SK-N-DZ (cell line): ENCODE results near the gene HK1. TPM values are rescaled to one million over a fixed set of nuclear protein-coding genes. Genes with fewer than 3 reads are reported as not detected.
"Not testable (repeated sequence)": the region's sequence is repeated elsewhere in the genome, so short reads cannot be mapped to it uniquely, and the experiment has no call there.

ENCODE experiments used
- DNase-seq: peaks from one replicate; pipeline ENCODE4 v3.0.0-alpha.2; 2015; ENCODE audit warnings: low spot score
- polyA plus RNA-seq, 2 experiments: library from polyadenylated mRNA; depleted of rRNA; stranded (reverse); fragments of >200 nt; gene quantifications; 2 replicates each; pipeline ENCODE4 v1.2.3, GENCODE V29; 2014

The HK1 gene
- 29.0 and 30.3 TPM in 2 replicates for polyA plus RNA-seq (2014; cell fraction: cytosol; rRNA removed)
- polyA plus RNA-seq (2014; cell fraction: nucleus; rRNA removed) = 16.1 and 17.1 TPM in 2 replicates

- no peak for DNase-seq
Observed at GRCh38 chr10:69278446-69278963, at the start of gene HK1. HK1 (plus strand) TSS chr10:69278496.

GRCh38 chr10:69229616-69229916 is 48.7 kb upstream of the HK1 start:
- DNase-seq = no peak

GRCh38 chr10:69230128-69230527 is 48.2 kb upstream of the HK1 start:
- no peak for DNase-seq

GRCh38 chr10:69232252-69232651 is 46.0 kb upstream of the HK1 start:
- DNase-seq = no peak

- DNase-seq = no peak
Observed at GRCh38 chr10:69232736-69233480, 45.4 kb upstream of the HK1 start.

GRCh38 chr10:69234447-69234846 is 43.8 kb upstream of the HK1 start:
- DNase-seq = no peak

GRCh38 chr10:69237528-69238159 is 40.7 kb upstream of the HK1 start:
- peak; percentile 83 for DNase-seq

GRCh38 chr10:69239136-69239535 is 39.2 kb upstream of the HK1 start:
- DNase-seq = no peak

GRCh38 chr10:69239816-69240434 is 38.4 kb upstream of the HK1 start:
- DNase-seq = no peak

- DNase-seq = no peak
Observed at GRCh38 chr10:69240455-69240854, 37.8 kb upstream of the HK1 start.

- DNase-seq = no peak
Observed at GRCh38 chr10:69241575-69241974, 36.7 kb upstream of the HK1 start.

- no peak for DNase-seq
Observed at GRCh38 chr10:69242040-69242851, 36.0 kb upstream of the HK1 start.

GRCh38 chr10:69242852-69243212 is 35.5 kb upstream of the HK1 start:
- DNase-seq = no peak

GRCh38 chr10:69243817-69244216 is 34.5 kb upstream of the HK1 start:
- no peak for DNase-seq

GRCh38 chr10:69246036-69246435 is 32.3 kb upstream of the HK1 start:
- no peak for DNase-seq

- no peak for DNase-seq
Observed at GRCh38 chr10:69246581-69247312, 31.5 kb upstream of the HK1 start.

- no peak for DNase-seq
Observed at GRCh38 chr10:69247313-69247710, 31.0 kb upstream of the HK1 start.

- no peak for DNase-seq
Observed at GRCh38 chr10:69248117-69248730, 30.1 kb upstream of the HK1 start.

- no peak for DNase-seq
Observed at GRCh38 chr10:69250041-69250440, 28.3 kb upstream of the HK1 start.

GRCh38 chr10:69251417-69251816 is 26.9 kb upstream of the HK1 start:
- DNase-seq = not testable (repeated sequence)

- no peak for DNase-seq
Observed at GRCh38 chr10:69253171-69253570, 25.1 kb upstream of the HK1 start.
